NT2/D1 (cell line): ENCODE results near the gene TBC1D2B.

Experiments
- SUZ12 ChIP-seq: IDR thresholded peaks from 2 replicates; pipeline ENCODE4 v1.6.1; 2011; ENCODE audit not compliant: insufficient read length, insufficient read depth; ENCODE audit errors: extremely low read depth
- YY1 ChIP-seq: IDR thresholded peaks from 2 replicates; pipeline ENCODE4 v1.6.1; 2011; ENCODE audit not compliant: insufficient read length, insufficient read depth
- ZNF274 ChIP-seq: IDR thresholded peaks from 2 replicates; pipeline ENCODE4 v1.6.1; 2011; ENCODE audit warnings: mild to moderate bottlenecking, low read depth, low read length

DNA sequence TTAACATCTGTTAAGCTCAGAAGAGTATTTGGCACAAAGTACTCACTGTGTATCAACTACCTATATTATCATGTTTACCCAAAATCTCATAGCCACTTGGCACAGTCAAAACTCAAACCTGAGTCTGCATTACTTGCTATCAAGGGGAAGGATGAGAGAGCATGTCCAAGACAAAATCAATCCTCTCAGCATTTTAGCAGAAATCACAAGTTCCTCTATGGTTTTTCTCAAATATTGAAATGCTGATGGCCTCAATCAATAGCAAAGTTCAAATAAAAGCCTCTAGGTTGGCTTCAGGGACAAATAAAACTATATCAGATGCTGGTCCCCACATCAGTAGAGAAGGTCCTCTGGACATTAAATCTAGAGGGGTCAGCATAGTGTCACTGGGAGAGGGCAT lies 14.3 kb downstream of the TBC1D2B start:
- TF ChIP-seq SUZ12 (no peak), ZNF274 (no peak), YY1 (no peak)
